Measurements from ENCODE around the gene GPC6.

Gene GPC6

GRCh38 chr13:93649496-93649895 is 422.9 kb downstream of the GPC6 start:
- DNase-seq (ENCODE audit: low read depth): no peak
- no peak overlapping the region for H3K4me3 ChIP-seq (ENCODE audit: low read length)
- no peak for TF ChIP-seq CTCF (conservative IDR thresholded peaks at IDR 0.05; ENCODE audit: low read length)

DNA sequence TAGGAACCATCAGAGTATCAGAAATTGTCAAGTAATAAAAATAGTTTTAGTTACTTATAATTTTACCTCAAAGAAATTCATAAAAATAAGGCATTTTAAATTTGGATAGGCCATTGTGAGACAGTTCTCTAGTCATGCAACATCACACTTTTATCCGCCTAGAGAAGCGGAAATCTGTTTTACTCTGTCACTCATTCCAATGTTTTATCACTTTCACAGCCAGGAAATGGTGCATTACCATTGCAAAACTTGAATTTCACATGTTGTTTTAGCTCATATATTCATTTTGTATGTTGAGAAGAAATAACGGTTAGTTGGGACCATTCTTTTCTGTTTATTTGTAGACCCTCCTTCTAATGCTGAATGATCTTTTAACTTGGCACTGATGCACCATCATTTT is 427.2 kb downstream of the GPC6 start:
- DNase-seq (ENCODE audit: low read depth): no peak
- TF ChIP-seq CTCF (conservative IDR thresholded peaks at IDR 0.05; ENCODE audit: low read length): no peak
- H3K4me3 ChIP-seq (ENCODE audit: low read length): no peak overlapping the region

DNA sequence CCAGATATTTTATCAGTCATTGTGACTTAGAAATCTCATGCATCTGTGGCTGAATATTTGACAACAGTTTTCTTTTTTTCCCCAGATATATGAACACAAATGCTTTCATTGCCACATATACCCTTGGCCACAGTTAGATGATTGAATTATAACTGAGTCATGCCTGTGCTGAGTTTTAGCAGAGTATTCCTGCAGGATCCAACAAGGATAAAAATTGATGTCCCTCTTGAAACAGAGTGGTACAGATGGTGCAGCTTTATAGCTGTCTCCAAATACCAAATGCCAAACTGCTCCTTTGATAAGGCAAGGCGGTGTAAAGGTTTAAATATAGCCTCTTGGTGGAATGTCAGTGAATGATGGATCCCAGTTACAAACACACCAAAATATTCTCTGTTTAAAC is 428.5 kb downstream of the GPC6 start:
- no peak overlapping the region for H3K4me3 ChIP-seq (ENCODE audit: low read length)
- DNase-seq (ENCODE audit: low read depth): no peak
- no peak for TF ChIP-seq CTCF (conservative IDR thresholded peaks at IDR 0.05; ENCODE audit: low read length)

DNA sequence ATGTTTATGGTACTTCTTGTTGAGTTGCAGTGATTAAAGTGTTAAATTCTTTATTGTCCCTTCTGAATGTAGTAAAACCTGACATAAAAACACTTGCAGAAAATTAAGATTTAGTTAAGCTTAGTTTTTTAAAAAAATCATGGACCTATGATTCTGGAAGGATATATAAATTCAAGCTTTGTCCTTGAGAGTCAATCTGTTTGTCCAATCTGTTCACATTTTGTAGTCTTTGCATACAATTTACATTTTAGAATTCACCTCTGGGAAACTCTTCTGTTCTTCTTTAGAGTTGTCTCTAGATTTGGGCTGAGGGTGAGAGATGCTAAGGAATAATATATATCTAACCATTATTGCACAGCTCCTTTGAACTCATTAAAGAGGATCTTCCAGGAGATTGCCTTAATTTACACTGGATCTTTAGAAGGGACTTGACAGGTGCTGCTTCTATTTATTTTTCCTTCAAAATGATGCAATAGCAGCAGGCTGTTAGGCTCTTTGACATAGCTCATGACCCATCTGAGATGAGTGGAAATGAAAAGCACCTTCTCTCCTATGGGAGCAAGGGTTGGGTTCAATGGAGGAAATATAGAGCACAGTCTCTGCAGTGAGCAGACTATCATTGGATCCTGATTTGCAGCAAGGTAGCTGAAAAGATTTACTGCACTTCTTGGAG is 433.9 kb downstream of the GPC6 start:
- no peak for TF ChIP-seq CTCF (conservative IDR thresholded peaks at IDR 0.05; ENCODE audit: low read length)
- no peak for DNase-seq (ENCODE audit: low read depth)
- H3K4me3 ChIP-seq (ENCODE audit: low read length): no peak overlapping the region

DNA sequence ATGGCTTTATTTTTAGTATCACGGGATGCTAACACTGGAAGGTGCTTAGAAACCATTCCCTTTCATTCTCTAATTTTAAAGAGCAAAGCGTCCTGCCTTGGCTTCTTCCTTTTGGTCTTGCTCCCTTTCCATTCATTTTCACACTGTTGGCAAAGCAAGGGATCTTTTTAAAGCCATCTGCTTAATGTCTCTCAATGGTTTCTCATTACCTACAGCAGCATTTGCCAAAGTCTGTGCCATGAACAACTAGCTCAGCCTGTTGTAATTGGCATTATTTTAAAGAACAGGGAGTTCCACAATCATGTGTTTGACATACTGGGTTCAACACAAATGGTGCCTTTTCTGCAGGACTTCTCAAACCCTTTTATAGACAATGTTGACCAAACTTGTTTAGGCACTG is 444.3 kb downstream of the GPC6 start:
- no peak for TF ChIP-seq CTCF (conservative IDR thresholded peaks at IDR 0.05; ENCODE audit: low read length)
- no peak for DNase-seq (ENCODE audit: low read depth)
- H3K4me3 ChIP-seq (ENCODE audit: low read length): no peak overlapping the region

- no peak for DNase-seq (ENCODE audit: low read depth)
- TF ChIP-seq CTCF (conservative IDR thresholded peaks at IDR 0.05; ENCODE audit: low read length): no peak
- no peak overlapping the region for H3K4me3 ChIP-seq (ENCODE audit: low read length)
Measured at GRCh38 chr13:93672996-93673395, 446.4 kb downstream of the GPC6 start.

DNA sequence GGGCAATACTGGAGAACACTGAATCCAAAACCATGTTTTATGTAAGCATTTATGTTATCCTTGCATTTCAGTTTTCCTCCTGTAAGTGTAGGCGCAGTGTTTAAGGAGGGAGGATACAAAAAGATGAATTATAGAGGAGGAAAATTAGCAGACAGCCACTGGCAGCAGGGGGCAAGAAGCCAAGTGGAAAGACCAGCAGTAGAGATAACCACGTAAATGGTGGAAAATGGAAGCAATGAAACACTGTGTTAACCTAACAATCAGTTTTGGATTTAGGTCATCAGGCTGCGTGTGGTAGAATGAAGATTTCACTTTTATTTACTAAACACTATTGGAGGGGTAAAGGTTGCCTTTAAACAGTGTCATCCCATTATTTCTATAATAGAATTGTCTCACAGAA is 447.3 kb downstream of the GPC6 start:
- no peak for TF ChIP-seq CTCF (conservative IDR thresholded peaks at IDR 0.05; ENCODE audit: low read length)
- DNase-seq (ENCODE audit: low read depth): no peak

More for the DNA sequence above, 447.3 kb downstream of the GPC6 start:
- no peak overlapping the region for H3K4me3 ChIP-seq (ENCODE audit: low read length)
